ENCODE measurements around the gene CFL2. TPM values are rescaled to one million over a fixed set of nuclear protein-coding genes. Genes with fewer than 3 reads are reported as not detected.
A peak's percentile ranks its signal among the peaks of the same experiment; 100 is the strongest.
"Not testable (repeated sequence)": the region's sequence is repeated elsewhere in the genome, so short reads cannot be mapped to it uniquely, and the experiment has no call there.

CFL2 gene
- total RNA-seq, 1 donor from 2014 or later, result 34.6 TPM

GRCh38 chr14:34699873-34700621 lies 14.3 kb downstream of the CFL2 start:
- Histone ChIP-seq H3K27me3 (ENCODE audit: low read depth) (no peaks in the 10 kb centered on the region), H3K4me3 (no peak overlapping the region), H3K27ac (no peak overlapping the region), H3K4me1 (no peaks in the 10 kb centered on the region), H3K9me3 (no peaks in the 10 kb centered on the region), H3K36me3 (no peaks in the 10 kb centered on the region)
- TF ChIP-seq CTCF (IDR thresholded peaks at IDR 0.05), result no peak
- intact Hi-C loops (cut with DNase I), result no loop called here
- no peak for DNase-seq
- no peak for ATAC-seq

- H3K4me3 ChIP-seq; intact Hi-C loops (cut with DNase I); DNase-seq; H3K9me3 ChIP-seq; H3K27me3 ChIP-seq (ENCODE audit: low read depth); ATAC-seq; H3K36me3 ChIP-seq; H3K27ac ChIP-seq; H3K4me1 ChIP-seq: not testable (repeated sequence)
These were observed 20.2 kb downstream of the CFL2 start for GRCh38 chr14:34694216-34694615.

GRCh38 chr14:34693228-34693939 lies 21.0 kb downstream of the CFL2 start:
- Histone ChIP-seq H3K36me3 (no peaks in the 10 kb centered on the region), H3K27me3 (ENCODE audit: low read depth) (no peaks in the 10 kb centered on the region), H3K9me3 (no peaks in the 10 kb centered on the region), H3K27ac (no peak overlapping the region), H3K4me3 (peak overlapping the region; percentile 46), H3K4me1 (no peaks in the 10 kb centered on the region)
- no peak for TF ChIP-seq CTCF (IDR thresholded peaks at IDR 0.05)
- ATAC-seq (peak; percentile 83 to 91), DNase-seq (peak; percentile 64)
- intact Hi-C loops (cut with DNase I), result no loop called here

DNA sequence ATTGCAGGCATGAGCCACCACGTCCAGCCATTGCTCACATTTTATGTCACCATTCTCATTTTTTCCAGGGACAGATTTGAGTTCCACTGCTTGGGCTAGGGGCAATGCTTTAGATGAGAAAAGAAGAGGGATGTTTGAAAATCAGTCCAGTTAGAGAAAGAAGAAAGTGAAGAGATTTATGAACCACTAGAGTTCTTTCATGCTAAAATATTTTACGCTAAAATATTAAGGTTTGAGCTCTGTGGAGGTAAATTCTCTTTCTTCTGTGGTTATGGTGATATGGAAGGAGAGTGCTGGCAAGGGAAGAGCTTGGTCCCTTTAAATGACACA lies 21.5 kb downstream of the CFL2 start:
- no peak for TF ChIP-seq CTCF (IDR thresholded peaks at IDR 0.05)
- Histone ChIP-seq H3K4me3 (peak overlapping the region; percentile 46), H3K27me3 (ENCODE audit: low read depth) (no peaks in the 10 kb centered on the region), H3K27ac (no peak overlapping the region), H3K9me3 (no peaks in the 10 kb centered on the region), H3K4me1 (no peaks in the 10 kb centered on the region), H3K36me3 (no peaks in the 10 kb centered on the region)
- DNase-seq (no peak), ATAC-seq (no peak)
- intact Hi-C loops (cut with DNase I), result no loop called here

- intact Hi-C loops (cut with DNase I), result no loop called here
- Histone ChIP-seq H3K4me3 (no peak overlapping the region), H3K36me3 (no peaks in the 10 kb centered on the region), H3K9me3 (no peaks in the 10 kb centered on the region), H3K27ac (no peak overlapping the region), H3K27me3 (ENCODE audit: low read depth) (no peaks in the 10 kb centered on the region), H3K4me1 (no peaks in the 10 kb centered on the region)
- TF ChIP-seq CTCF (IDR thresholded peaks at IDR 0.05), result no peak
- ATAC-seq, result no peak
- DNase-seq, result no peak
These were observed 22.0 kb downstream of the CFL2 start for GRCh38 chr14:34692348-34692747.

DNA sequence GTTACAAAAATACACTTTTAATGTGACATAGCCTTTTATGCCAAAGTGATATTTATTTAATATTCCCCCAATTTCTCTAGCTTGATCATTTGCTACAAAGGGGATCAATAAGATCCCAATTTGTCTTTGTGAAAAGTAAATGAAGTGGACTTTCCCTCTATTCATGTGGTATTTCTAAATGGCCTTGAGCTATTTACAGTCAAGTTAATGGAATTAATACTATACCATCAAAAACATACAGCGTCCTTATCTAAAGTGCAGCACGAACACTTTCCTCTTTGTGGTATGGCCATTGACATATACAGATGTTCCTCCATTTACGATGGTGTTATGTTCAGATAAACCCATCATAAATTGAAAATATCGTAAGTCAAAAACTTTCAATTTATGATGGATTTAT lies 23.2 kb downstream of the CFL2 start:
- no peaks in the 10 kb centered on the region for H3K27me3 ChIP-seq (ENCODE audit: low read depth)
- no peak for DNase-seq
- TF ChIP-seq CTCF (IDR thresholded peaks at IDR 0.05), result no peak
- H3K27ac ChIP-seq, result no peak overlapping the region
- H3K36me3 ChIP-seq, result no peaks in the 10 kb centered on the region
- ATAC-seq, result no peak
- no peak overlapping the region for H3K4me3 ChIP-seq
- intact Hi-C loops (cut with DNase I), result no loop called here
- H3K4me1 ChIP-seq, result no peaks in the 10 kb centered on the region
- H3K9me3 ChIP-seq, result no peaks in the 10 kb centered on the region
